Measurements from ENCODE around the gene FAM170B.

The FAM170B gene

DNA sequence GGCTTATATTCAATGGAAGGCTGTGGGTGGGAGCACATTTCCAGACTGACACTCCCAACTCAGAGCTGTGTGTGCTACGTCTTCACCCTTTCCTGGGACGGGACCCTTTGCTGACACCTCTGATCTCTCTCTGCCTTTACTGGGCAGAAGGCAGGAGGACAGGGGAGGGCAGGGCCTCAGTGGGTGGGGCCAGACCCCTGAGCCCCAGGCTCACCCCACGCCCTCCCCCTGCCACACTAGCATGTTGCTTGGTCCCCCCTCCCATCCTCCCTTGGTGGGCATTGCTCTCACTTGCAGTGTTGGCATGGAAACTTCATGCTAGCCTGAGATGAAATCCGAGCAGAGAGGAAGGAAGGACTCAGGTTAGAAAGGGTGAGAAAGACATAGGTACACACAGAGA is 36.0 kb upstream of the FAM170B start:
- DNase-seq (ENCODE audit: low read depth in 2 of 2), result no peak

DNA sequence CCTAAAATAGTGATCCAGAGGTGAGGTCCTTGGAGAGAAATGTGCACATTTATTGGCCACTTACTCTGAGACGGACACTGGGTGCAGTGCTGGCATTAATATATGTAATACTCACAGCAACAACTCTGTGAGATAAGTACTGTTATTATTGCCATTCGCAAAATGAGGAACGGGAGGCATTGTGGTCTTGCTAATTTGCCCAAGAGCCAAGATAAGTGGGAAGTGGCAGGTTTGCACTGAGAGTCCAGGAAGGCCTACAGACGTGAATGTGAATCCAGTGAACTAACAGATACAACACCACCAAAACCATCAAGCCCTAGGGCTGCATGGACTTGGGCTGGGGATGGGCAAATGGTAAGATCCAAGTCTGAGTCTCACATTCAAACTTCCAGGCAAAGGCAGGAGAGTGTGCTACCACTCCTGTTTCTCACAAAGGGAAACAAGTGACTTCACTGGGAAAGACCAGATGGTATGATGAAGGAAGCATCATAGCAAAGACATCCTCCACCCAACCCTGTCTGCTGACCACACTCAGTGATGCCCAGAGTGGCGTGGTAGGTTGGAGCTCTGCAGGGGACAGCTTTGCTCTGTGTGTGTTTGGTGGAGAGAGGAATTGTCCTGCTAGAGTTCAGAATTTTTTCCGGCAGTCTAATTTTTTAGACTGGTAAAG is 35.1 kb upstream of the FAM170B start:
- no peak for DNase-seq (ENCODE audit: low read depth in 2 of 2)

DNA sequence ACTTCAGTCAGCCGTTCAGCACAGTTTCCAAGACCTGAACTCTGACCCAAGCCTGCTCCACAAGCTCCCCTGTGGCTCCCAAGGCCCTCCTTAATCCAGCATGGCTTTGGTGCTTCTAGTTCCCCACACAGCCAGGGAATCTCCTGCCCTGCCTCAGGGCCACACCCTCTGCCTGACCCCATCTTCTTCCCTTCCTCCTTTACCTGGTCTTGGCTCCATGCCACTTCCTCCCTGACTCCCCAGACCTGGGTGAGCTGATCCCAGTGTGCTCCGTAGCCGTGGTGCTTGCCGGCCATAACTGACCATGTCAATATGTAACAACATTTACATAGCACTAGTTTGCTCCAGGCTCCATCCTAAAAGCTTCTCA is 34.3 kb upstream of the FAM170B start:
- no peak for DNase-seq (ENCODE audit: low read depth in 2 of 2)

DNA sequence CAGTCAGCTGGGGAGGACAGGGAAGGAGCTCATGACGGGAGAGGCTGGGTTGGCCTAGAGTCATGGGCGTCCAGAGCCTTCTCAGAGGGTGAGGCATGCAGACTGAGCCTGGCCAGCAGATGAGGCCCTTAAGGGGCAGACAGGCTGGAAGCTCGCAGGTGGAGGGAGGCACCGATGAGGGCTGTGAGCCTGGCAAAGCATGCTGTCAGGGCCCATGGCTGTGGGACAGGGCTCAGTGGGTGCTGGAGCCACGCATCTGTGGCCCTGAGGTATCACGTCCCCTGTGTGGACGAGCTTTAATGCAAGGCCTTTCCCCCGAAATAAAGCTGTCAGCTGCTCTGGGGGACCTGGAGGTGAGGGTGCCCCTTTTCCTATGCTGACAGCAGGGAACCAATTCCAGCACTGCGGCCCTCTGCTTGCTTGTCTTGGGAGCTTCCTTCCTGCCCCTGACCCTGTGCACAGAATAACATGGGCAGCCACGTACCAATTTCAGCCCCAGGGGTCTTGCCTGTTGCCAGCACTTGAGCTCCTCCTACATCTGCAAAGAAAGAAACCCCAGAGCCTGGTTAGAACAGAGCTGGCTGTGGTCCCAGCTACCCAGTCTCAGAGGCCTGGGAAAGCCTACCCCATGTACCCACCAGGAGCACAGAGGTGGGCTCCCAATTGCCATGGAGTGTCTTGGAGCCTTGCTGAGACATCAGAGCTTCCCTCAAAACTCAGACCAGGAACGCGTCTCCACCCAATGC is 33.8 kb upstream of the FAM170B start:
- no peak for DNase-seq (ENCODE audit: low read depth in 2 of 2)

DNA sequence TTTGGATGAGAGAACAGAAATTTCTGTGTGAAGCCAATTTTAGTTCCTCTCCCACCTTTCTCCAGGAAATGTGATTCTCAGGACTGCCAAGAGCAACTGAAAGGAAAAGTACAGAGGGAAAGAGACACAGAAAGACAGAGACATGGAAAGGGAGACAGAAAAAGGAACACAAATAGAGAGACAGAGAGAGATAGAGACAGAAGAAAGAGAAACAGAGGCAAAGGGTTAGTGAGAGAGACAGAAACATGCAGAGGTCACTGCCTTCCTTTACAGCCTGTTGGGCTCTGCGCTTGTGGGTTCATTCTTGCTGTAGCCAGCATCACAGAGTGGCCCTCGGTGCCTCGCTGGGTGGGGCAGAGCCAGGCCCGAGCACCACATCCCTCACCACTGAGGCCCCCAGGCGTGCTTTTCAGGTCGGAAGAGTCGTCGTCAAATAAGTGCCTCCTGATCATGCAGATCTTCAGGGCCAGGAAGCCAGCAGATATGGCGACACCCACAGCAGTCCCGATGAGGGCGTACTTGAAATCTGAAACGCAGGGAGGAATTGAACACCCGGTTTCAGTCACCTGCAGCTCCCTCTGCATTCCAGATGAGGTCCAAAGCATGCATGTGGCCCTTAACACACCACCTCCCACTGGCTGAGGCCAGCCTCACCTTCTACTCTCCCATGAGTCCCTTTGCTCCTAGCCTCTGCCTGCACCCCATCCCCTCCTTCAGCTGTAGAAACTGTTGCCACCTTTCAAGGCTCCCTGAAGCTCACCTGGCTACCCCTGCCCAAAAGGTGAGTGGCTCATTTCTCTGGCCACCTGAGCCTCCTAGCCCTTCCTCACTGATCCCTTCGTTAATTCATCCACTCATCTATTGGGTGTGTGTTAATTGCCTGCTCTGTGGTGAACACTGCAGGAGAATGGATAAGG is 32.9 kb upstream of the FAM170B start:
- DNase-seq (ENCODE audit: low read depth in 2 of 2), result no peak

DNA sequence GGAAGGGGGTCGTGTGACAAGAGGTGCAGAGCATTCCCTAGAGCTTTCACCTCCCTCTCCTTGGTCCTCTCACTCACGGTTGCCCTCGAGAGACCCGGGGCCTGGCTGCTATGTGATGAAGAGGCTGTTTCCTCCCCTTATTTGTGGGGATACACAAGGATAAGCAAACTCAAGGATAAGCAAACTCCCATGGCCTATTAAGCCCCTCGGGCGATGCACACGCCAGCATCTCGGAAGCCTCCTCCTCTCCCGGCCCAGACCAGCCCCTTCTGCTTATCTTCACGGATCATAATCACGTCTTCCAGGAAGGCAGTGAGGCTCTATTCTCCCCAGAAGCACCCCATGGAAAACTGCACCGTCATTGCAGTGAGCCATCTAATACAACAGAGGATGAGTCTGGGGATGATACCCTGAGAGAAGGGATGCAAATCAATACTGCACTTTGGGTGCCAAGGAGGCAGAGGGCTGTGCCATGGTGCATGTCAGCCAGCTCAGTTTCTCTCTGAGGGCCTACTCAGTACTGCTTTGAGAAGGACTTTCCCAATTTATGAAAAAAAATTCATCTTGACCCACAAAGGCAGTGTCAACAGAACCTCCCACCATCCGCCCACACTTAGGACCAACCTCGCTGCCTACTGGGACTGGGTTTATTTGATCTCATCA is 32.1 kb upstream of the FAM170B start:
- no peak for DNase-seq (ENCODE audit: low read depth in 2 of 2)

DNA sequence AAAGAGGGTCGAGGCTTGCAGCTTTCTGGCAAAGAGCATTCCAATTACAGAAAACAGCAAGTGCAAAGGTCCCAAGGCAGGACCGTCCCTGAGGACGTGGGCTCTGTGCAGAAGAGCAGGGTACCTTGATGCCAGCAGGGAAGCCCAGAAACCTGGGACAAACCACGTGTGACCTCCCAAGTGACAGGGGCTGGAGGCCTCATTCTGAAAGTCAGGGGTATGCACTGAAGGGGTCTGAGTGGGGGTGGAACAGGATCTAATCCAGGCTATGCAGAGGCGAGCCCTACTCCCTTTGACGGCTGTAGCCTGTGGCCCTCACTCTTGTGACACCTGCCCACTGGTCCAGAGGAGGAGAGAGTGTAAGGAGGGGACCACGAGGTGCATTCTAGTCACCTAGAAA is 31.4 kb upstream of the FAM170B start:
- DNase-seq (ENCODE audit: low read depth in 2 of 2), result no peak

DNA sequence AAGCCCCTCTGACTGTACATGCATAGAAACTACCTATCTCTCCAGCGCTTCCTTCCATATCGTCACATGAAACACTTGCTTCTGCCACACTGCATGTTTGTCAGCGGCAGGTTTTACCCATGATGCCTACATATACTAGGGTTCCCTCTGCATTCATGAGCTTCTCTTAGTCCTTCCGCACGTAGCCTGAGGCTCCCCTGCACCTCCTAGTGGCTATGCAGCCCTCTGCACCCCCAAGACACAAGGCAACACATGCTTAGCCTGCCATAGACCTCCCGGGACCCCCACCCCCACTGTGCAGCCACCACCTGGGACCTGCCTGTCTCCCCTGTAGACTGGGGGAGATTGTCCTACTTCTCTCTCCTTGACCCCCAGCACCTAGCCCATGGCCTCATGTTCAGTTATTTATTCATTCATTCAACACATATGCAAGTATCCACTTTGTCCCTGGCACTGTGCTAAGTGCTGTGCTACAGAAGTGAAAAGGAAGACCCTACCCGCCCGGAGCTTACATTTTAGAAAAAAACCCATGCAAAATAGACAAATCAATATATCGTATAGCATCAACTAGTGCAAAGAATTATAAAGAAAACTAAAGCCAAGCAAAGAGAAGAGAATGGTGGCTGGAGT is 30.9 kb upstream of the FAM170B start:
- no peak for DNase-seq (ENCODE audit: low read depth in 2 of 2)

DNA sequence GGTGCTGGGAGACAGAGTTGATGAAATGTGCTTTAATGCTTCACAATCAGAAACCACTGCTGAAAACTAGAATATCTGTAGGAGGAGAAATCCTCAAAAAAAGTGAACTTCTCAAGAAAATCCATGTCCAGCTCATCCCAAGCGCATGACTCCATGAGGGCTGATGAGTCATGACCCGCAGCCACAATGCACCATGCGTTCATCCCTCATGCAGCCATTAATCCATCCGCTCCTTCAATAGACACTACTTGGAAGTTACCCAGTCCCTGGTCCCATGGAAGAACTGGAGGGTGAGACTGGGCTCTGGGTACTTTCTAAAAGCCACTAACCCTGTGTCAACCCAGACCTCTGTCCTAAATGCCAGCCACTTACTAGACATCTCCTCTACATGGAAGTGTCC is 29.9 kb upstream of the FAM170B start:
- DNase-seq (ENCODE audit: low read depth in 2 of 2), result no peak

DNA sequence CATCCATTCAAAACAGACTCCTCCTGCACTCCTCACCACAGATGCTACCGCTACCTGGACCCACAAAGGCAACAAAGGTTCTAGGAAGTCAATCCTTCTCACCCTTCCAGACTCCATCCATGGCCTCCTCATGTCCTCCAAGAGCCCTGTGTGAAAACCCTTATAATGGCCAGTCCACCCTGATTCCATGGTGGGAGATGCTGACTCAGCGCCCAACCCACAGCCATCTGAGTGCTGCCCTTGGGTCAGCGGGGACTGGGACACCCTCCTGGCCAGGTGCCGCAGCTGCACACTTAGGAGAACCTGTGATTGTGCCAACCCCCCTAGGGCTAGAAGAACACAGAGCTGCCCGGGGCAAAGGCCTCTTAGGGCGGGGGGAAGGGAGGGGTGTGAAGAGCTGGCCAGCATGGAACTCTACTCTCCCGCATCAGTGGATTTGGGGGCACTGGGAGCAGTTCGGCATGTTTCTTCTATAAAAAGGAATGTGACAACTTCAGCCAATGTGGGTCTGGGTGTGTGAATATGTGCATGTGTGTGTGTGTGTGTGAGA is 29.0 kb upstream of the FAM170B start:
- DNase-seq (ENCODE audit: low read depth in 2 of 2), result no peak

DNA sequence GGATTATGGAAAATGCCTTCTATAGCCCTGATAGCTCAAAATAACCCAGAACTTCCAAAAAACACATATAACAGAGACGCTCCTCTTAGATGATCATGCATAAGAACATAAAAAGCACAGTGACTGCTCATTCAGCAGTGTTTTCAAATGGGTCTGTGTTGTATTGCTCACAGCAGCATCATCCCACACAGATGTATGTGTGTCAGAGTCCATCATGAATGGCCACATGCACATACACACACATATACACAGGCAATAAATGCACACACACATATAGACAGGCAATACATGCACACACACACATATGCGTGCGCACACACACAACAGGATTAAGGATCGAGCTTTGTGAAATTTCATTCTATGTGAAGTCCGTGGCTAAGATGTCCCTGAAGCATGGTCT is 28.2 kb upstream of the FAM170B start:
- DNase-seq (ENCODE audit: low read depth in 2 of 2), result no peak

DNA sequence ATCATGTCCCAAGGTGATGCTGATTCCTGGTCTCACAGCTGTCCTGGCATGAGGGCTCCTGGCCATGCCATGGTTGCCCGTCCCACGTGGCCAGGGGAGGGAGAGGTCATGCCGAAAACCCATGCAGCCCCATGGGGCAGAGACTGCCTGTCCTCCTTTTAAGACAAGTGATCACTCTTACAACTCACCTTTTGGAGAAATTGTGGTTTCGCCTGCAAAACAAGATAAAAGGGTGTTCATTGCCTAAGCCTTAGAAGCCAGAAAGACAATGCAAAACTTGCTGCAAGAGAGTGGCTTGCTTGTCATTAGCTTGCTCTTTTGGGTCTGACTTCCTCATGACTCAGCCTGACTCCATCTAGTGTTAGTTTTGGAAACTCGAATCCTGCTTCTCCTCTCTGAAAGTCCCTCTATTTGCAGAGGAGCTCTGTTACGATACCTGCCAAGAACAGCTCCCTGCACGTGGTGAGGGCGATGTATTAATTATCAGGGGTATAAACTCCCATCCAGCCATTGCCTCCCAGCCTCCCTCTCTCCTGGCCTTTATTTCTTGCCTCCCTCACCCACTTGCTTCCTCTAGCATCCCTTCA is 27.7 kb upstream of the FAM170B start:
- DNase-seq (ENCODE audit: low read depth in 2 of 2), result no peak

DNA sequence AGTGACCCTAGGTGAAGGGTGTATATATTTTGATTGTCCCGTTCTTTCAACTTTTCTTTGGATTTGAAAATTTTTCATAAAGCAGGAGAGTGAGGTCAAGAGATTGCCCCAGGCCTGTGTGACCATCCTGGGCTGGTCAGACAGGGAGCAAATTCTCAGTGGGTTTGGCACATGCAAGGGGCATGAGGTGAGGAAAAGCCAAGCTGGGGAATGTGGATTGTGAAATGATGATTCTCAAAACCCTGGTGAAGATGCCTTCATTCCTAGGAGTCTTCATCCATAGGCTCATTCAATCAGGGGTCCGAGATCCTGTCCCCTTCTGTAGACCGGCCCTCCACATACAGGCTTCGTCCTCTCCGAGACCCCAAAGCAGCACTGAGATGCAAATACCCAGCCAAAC is 27.0 kb upstream of the FAM170B start:
- no peak for DNase-seq (ENCODE audit: low read depth in 2 of 2)

DNA sequence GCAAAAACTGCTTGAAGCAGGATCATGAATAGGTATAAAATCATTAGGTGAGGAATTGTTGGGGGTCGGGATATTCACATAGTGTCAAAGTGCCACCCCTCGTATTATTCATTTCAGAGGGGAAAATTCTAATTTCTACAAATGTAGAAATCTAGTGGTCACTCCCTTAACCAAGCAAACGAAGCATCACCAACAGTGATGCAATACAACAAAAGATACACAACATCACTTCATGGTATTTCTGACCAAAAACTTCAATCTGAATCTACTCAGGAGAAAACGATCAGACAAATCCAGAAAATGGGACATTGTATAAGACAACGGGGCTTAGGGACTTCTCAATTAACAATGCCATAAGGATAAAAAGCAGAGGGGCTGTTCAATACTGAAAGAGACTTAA is 26.3 kb upstream of the FAM170B start:
- no peak for DNase-seq (ENCODE audit: low read depth in 2 of 2)

DNA sequence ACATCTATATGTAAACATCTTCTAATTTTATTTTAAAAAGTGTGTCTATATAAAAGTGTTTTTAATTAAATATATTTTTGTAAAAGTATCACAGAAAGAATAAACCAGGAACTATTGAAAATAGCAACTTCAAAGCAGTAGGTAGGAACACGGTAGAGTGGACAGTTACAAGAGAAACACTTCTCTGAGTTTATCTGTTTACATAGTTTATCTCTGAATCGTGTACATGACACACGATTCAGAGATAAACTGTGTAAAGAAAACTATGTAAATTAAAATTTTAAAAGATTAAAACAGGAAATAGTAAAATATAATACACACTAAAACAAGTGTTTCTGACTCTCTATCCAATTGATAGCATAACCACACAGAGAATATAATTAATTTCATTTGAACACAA is 25.1 kb upstream of the FAM170B start:
- DNase-seq (ENCODE audit: low read depth in 2 of 2), result no peak

DNA sequence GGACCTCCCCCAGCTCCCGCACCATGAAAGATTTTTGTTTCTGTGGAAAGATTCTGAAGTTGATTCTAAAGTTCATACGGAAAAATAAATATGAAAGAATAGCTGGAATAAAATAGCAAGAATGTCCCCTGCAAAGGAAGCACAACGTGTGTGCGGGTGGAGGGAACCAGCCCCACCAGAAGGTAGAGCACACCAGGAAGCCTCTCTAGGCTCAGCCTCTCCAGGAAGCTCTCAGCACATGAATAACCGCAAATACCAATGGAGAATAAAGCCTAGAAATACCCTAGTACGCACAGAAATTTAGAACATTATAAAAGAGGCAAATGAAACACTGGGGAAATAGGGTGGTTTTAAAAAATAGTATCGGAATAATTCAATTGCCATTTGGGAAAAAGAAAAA is 24.6 kb upstream of the FAM170B start:
- DNase-seq (ENCODE audit: low read depth in 2 of 2), result no peak

DNA sequence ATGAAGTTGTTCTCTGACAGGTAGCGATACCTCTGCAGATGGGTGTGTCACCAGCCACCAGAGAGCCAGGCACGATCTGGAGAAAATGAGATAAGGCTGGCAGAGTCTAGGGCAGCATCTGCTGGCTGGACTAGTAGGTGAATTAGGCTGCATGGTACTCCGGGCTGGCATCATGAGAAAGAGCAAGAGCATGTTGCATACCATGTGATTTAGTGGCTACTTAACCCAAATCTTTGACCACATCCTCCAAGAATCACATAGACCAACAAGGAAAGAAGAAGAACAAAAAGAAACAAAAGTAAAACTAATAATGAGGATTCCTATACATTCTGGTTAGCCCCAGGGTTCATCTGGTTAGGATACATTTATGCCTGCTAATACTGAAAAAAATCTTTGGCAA is 23.4 kb upstream of the FAM170B start:
- no peak for DNase-seq (ENCODE audit: low read depth in 2 of 2)

DNA sequence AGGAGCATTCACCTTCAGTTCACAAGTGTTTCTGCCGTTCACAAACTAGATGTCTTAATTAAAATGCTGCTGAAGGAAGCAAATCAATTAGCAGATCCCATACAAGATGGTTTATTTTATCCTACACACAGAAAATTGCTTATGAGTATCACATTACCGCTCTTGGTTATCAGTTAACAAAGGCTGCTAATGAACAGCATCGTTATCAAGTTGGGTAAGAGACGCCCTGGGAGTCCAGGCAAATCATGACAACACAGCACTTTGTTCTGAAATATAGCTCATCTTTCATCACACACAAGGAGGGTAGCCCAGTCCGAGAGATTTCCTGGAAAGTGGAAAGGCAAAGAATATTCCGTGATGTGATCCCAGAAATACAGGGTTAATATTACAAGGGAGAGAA is 20.8 kb upstream of the FAM170B start:
- no peak for DNase-seq (ENCODE audit: low read depth in 2 of 2)

DNA sequence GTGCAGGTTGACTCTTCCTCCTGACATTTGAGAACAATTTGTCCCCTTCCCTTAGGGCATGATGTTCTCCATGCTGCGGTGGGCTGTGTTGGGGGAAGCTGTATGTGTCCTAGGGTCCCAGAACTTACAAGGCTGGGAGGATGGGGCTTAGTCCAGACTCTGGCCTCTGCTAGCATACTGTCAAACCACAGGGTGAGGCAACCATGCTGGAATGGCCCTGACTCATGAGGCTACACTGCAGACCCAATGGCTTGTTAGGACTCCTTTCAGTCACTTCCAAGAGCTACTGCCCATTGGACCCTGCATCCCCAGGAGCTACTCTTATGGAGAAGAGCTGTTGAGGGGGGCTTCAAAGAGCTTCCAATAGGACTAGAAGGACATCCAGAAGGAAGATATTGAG is 20.1 kb upstream of the FAM170B start:
- no peak for DNase-seq (ENCODE audit: low read depth in 2 of 2)

DNA sequence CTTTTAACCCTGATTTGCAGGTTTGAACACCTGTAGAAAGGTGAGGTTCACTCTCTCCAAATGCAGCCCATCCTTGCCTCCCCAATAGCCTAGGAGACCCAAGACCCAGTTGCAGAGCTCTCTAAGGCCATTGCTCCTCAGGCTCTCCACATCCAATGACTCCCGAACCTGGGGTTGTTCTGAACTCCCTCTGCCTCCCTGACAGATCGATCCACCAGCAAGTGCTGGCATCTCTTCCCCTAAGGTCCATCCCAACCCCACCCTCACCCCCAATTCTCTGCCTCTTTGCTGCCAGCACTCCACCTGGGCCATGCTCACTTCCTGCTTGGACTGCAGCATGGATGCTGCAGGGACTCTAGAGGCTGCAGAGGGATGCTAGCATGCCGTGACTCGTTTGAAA is 19.3 kb upstream of the FAM170B start:
- no peak for DNase-seq (ENCODE audit: low read depth in 2 of 2)

DNA sequence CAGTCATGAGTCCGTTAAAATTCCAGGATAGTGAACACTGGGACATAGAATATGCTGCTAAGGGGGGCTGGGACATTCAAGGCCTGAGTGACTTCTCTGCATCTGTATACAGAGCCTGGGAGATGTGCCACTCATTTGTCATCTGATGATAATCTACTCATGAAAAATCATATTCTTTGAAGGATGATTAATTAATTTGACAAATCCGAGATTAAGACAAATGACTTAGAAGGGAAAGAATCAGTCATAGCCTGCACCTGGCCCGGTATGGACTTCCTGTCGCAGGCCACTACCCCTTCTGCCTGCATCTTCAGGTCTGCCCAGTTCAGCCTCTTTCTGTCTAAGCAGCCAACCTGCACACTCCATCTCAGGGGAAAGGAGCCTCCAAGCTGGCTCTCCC is 18.8 kb upstream of the FAM170B start:
- no peak for DNase-seq (ENCODE audit: low read depth in 2 of 2)
